GM11168 (cell line): Measurements from ENCODE around the gene DKKL1.

Source experiments
- in situ Hi-C: fragments of 300-500 bp; cut with MboI; formaldehyde crosslinking; loops from one replicate; pipeline ENCODE4 v1.12.0; 2022; ENCODE audit warnings: low sequenced_read_pairs; ENCODE audit not compliant: unreplicated experiment

Gene DKKL1

GRCh38 chr19:49337267-49338022, 26.2 kb upstream of the DKKL1 start:
- in situ Hi-C loops = no loop called here

- in situ Hi-C loops = no loop called here
Observed at GRCh38 chr19:49338023-49338677, 25.5 kb upstream of the DKKL1 start.

- in situ Hi-C loops = no loop called here
Observed at GRCh38 chr19:49338691-49339300, 24.9 kb upstream of the DKKL1 start.

- in situ Hi-C loops = no loop called here
Observed at GRCh38 chr19:49339301-49340068, 24.2 kb upstream of the DKKL1 start.

- in situ Hi-C loops = no loop called here
Observed at GRCh38 chr19:49340069-49340864, 23.4 kb upstream of the DKKL1 start.

- in situ Hi-C loops = no loop called here
Observed at GRCh38 chr19:49340865-49341718, 22.6 kb upstream of the DKKL1 start.

GRCh38 chr19:49342291-49342721, 21.4 kb upstream of the DKKL1 start:
- in situ Hi-C loops = no loop called here

- in situ Hi-C loops = no loop called here
Observed at GRCh38 chr19:49343123-49343522, 20.6 kb upstream of the DKKL1 start.

GRCh38 chr19:49344505-49345423, 18.9 kb upstream of the DKKL1 start:
- in situ Hi-C loops = no loop called here

GRCh38 chr19:49347191-49347590, 16.5 kb upstream of the DKKL1 start:
- in situ Hi-C loops = no loop called here

- in situ Hi-C loops = no loop called here
Observed at GRCh38 chr19:49347835-49348234, 15.8 kb upstream of the DKKL1 start.

GRCh38 chr19:49348305-49349189, 15.1 kb upstream of the DKKL1 start:
- in situ Hi-C loops = no loop called here

- in situ Hi-C loops = no loop called here
Observed at GRCh38 chr19:49349567-49349966, 14.1 kb upstream of the DKKL1 start.

GRCh38 chr19:49355909-49356353, 7.7 kb upstream of the DKKL1 start:
- in situ Hi-C loops = no loop called here

- in situ Hi-C loops = no loop called here
Observed at GRCh38 chr19:49356382-49356781, 7.3 kb upstream of the DKKL1 start.

- in situ Hi-C loops = no loop called here
Observed at GRCh38 chr19:49357186-49357585, 6.5 kb upstream of the DKKL1 start.
